Mononuclear cell (primary cell): Measurements from ENCODE around the gene LY86. TPM values are rescaled to one million over a fixed set of nuclear protein-coding genes. Genes with fewer than 3 reads are reported as not detected.

Source experiments
- H3K27me3 ChIP-seq: 2 replicates; pipeline ENCODE4 v1.6.0; 2011; ENCODE audit warnings: low read length, control low read depth; ENCODE audit not compliant: insufficient read depth
- H3K4me1 ChIP-seq: 2 replicates; pipeline ENCODE4 v1.5.1; 2011; ENCODE audit warnings: mild to moderate bottlenecking, low read length, control low read depth; ENCODE audit not compliant: insufficient read depth
- H3K4me3 ChIP-seq: 2 replicates; pipeline ENCODE4 v1.5.1; 2011; ENCODE audit warnings: mild to moderate bottlenecking, low read length, moderate library complexity
- H3K9me3 ChIP-seq: 2 replicates; pipeline ENCODE4 v1.5.1; 2011; ENCODE audit warnings: low read depth, mild to moderate bottlenecking, control low read depth, low read length
- total RNA-seq: library from RNA; depleted of rRNA; stranded (reverse); fragments of >200 nt; gene quantifications from one replicate; pipeline ENCODE4 v1.2.3, GENCODE V29; 2012

The LY86 gene
- total RNA-seq, 1 donor, result 64.5 TPM

DNA sequence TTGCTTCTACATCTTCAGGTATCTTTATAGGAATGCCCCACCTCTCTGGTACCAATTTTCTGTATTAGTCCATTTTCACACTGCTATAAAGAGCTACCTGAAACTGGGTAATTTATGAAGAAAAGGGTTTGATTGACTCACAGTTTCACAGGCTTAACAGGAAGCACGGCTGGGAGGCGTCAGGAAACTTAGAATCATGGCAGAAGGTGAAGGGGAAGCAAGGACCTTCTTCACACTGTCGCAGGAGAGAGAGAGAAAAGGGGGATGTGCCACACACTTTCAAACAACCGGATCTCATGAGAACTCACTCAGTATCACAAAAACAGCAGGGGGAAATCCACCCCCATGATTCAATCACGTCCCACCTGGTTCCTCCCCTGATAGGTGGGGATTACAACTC, 24.4 kb upstream of the LY86 start:
- Histone ChIP-seq H3K27me3 (no peaks in the 10 kb centered on the region), H3K4me1 (peaks cover 5% of the 10 kb centered on the region), H3K9me3 (no peaks in the 10 kb centered on the region), H3K4me3 (no peak overlapping the region)

DNA sequence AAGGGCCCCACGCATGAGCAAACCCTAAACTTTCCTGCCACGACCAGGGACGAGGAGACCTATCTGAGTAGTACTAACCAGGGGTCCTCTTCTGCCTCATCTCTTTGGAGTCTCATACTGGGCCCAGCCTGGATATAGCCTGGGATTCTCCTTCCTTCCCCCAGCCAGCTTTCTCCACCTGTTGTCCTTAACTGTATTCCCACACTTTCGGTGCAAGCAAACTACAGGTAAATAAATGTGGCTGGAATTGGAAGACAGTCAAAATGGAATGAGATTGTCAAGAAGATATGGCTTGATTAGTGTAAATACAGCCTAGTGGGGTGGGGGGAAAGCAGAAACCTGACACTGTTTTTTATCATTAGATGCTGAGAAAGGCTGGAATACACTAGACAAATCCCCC, 23.5 kb upstream of the LY86 start:
- peaks cover 9% of the 10 kb centered on the region for H3K4me1 ChIP-seq
- no peaks in the 10 kb centered on the region for H3K27me3 ChIP-seq
- no peaks in the 10 kb centered on the region for H3K9me3 ChIP-seq
- no peak overlapping the region for H3K4me3 ChIP-seq

DNA sequence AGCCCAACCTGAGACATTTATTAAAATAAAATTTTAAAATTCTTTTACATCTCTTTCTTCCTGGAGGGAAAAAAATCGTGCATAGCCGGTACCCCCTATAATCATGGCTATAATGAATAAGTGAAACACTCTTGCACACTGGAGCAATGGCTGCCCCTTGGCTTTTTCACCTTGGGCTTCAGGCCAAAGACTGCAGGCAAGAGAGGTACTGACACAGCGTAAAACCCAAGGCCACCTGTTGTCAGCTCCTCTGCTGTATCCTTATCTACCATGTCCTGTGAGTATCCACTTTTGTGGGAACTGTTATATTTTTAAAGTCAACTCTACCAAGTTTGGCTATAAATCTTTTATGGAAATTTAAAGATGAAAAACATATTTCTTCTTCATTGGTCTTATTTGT, 23.0 kb upstream of the LY86 start:
- H3K4me3 ChIP-seq, result no peak overlapping the region
- H3K4me1 ChIP-seq, result peaks cover 9% of the 10 kb centered on the region
- H3K27me3 ChIP-seq, result no peaks in the 10 kb centered on the region
- no peaks in the 10 kb centered on the region for H3K9me3 ChIP-seq

DNA sequence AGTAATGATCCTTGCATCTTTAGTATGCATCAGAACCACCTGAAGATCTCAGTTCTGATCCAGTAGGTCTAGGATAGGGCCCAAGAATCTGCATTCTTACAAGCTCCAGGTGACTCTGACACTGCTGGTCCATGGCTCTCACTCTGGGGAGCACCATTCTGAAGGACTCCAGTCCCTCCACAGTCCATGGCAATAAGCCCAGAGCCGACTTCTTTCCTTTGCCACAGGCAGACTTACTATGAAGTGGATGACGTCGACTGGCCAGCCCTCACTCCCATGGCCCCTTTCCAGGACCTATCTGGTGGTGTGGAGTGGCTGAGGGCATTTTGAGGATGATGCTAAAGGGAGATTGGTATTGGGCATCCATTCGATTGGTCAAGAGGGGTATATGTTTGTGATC, 21.8 kb upstream of the LY86 start:
- peaks cover 9% of the 10 kb centered on the region for H3K4me1 ChIP-seq
- no peaks in the 10 kb centered on the region for H3K9me3 ChIP-seq
- H3K27me3 ChIP-seq, result no peaks in the 10 kb centered on the region
- H3K4me3 ChIP-seq, result no peak overlapping the region

DNA sequence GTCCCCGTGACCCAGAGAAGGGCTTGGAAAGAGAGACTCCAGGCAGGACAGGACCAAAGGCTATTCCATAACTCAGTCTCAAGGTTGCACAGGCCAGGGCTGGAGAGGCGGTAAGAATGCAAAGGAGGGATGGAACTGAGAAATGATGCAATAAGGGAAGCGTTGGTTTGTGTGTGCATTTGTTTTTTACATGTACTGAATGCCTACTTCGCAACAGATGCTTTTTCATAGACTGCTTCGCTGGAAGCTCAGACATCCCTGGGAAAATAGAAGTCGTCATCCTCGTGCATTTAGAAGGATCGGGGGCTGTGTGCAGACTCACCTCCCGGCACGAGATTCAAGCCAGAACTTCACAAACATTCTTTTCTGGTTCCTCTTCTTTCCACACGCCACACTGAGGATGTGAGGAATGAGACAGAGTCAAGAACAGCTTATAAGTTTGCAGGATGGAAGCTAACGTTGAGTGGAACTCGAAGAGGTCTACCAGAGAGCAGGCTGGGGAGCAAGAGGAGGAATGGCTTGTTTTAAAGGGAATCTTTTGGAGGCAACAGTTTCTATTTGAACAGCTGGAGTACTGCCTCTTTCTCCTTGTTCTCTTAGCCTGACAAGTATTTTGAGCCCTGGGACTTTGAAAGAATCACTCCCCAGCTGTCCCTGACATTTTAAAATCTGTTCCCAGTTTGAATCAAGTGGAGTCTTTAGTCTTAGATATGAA, 19.3 kb upstream of the LY86 start:
- H3K4me3 ChIP-seq, result no peak overlapping the region
- H3K27me3 ChIP-seq, result no peaks in the 10 kb centered on the region
- H3K9me3 ChIP-seq, result no peaks in the 10 kb centered on the region
- peaks cover 9% of the 10 kb centered on the region for H3K4me1 ChIP-seq

DNA sequence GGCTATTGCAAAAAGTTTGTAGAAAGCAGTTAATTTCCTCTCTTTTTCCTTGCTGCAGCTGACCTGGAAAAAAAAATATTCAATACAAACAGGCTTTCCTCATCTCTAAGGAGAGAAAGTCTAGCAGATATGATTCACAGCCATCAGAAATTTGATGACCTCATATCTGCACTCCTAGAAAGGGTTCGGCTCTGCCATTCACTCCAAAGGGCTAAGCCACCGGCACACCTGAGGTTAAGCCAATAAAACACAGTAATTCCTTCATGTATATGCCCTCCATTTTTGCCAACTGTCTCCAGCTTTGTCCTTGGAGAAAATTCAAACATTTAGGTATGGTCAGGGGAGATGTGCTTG, 18.7 kb upstream of the LY86 start:
- H3K27me3 ChIP-seq, result no peaks in the 10 kb centered on the region
- no peak overlapping the region for H3K4me3 ChIP-seq
- H3K4me1 ChIP-seq, result peaks cover 9% of the 10 kb centered on the region
- no peaks in the 10 kb centered on the region for H3K9me3 ChIP-seq

DNA sequence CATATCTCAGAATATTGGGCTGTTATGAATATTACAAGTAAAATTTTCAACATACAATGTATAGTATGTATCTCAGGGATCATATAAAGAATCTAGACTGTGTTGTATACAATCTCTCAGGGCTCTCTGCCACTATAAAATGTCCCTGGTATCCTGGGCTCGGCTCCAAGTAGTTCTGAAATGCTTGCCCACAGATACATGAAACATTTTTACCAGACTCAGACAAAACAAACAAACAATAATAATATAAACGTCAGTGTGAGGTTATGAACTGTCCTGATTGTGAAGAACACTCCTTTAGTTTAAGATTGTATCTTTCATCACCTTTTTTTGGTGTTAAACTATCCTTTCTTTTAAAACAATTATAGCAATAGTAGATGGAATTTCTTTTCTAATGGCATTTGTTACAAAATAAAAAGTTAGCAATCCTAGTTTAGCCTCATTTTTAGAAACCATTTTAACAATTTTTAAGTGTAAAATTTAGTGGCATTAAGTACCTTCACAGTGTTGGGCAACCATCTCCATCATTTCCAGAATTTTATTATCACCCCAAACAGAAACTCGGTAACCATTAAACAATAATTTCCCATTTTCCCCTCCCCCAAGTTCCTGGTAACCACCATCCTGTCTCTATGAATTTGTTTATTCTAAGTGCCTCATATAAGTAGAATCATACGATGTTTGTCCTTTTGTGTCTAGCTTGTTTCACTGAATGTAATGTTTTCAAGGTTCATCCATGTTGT, 17.4 kb upstream of the LY86 start:
- no peaks in the 10 kb centered on the region for H3K9me3 ChIP-seq
- no peak overlapping the region for H3K4me3 ChIP-seq
- H3K4me1 ChIP-seq, result peaks cover 9% of the 10 kb centered on the region
- H3K27me3 ChIP-seq, result no peaks in the 10 kb centered on the region

DNA sequence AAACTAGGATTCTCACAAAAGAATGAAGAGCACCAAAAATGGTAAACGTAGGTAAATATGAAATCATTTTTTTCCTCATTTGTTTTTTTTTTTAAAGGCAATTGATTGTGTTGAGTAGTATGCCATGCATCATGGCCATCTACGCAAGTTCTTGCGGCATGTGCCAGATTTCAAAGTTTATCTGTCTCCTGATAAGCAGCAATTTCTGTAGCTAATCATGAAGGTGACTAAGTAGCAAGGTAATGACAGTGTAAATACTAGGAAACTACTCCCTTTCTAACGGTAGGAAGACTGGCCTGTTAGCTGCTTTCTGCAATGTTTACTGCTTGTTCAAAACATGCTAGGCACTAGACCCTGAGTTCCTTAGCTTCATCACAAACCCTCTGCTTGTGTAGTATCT, 13.4 kb upstream of the LY86 start:
- Histone ChIP-seq H3K27me3 (no peaks in the 10 kb centered on the region), H3K4me3 (no peak overlapping the region), H3K9me3 (no peaks in the 10 kb centered on the region), H3K4me1 (peaks cover 13% of the 10 kb centered on the region)

DNA sequence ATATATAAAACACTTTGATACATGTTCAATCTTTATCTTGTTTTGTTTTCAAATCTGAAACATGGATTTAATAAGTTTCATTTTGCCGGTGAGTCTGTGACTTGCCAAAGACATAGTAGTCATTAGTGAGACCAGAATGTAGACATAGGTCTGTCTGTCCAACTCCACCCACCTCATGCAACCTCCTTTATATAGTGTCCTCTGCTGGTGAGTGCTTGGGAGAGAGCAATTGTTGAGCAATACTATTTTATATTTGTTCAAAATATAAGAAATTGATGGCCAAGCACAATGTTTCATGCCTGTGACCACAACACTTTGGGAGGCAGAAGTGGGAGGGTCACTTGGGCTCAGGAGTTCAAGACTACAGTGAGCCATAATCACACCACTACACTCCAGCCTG, 10.8 kb upstream of the LY86 start:
- Histone ChIP-seq H3K4me1 (peaks cover 13% of the 10 kb centered on the region), H3K9me3 (no peaks in the 10 kb centered on the region), H3K4me3 (no peak overlapping the region), H3K27me3 (no peaks in the 10 kb centered on the region)

DNA sequence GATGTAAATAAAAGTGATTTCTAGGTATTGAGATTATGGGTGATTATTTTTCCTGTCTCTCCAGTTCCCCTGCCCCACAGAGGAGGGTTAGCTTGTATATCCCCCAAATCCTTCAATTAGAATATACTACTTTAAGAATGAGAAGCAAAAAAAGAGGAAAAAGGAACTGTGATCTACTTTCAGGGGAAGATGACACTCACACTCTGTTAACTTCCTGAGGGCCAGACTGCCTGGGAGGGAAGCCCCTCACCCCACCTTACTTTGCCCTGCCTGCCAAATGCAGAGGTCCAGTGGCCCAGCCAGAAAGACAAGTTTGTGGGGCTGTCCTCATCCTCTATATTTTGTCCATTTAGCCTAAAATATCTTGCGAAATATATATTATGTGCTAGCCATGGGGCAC, 9.2 kb upstream of the LY86 start:
- peaks cover 18% of the 10 kb centered on the region for H3K4me1 ChIP-seq
- H3K9me3 ChIP-seq, result no peaks in the 10 kb centered on the region
- no peaks in the 10 kb centered on the region for H3K27me3 ChIP-seq
- no peak overlapping the region for H3K4me3 ChIP-seq

DNA sequence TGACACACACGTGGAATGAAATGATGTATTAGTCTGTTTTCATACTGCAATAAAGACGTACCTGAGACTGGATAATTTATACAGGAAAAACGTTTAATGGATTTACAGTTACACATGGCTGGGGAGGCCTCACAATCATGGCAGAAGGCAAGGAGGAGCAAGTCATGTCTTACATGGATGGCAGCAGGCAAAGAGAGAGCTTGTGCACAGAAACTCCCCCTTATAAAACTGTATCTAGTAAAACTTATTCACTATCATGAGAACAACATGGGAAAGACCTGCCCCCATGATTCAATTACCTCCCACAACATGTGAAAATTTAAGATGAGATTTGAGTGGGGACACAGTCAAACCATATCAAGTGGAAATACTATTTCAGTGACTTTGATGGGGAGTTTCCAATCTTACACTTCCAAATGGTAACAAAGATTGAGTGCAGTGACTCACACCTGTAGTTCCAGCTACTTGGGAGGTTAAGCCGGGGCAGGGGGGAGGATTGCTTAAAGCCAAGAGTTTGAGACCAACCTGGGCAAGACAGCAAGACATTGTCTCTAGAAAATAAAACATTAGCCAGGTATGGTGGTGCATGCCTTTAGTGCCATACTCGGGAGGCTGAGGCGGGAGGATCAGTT, 8.2 kb upstream of the LY86 start:
- Histone ChIP-seq H3K4me1 (peaks cover 20% of the 10 kb centered on the region), H3K9me3 (no peaks in the 10 kb centered on the region), H3K4me3 (no peak overlapping the region), H3K27me3 (no peaks in the 10 kb centered on the region)

DNA sequence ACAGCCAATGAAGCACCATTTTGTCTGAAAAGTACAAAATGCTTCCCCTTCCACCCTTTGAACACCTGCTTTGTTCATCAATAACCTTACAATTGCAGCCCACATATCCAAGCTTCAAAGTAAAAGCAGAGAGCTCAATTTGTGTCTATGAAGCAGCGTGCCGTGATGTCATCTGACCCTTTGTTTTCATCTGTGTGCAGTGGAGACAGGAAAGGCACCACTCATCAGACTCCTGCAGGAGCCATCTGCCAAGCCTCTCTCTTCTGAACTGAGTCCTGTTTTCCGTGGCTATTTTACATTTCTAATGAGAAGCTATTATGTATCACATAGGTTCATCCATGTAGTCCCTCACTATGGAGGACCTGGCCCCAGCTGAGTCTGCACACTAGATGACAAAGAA, 7.5 kb upstream of the LY86 start:
- no peaks in the 10 kb centered on the region for H3K9me3 ChIP-seq
- H3K27me3 ChIP-seq, result no peaks in the 10 kb centered on the region
- peaks cover 20% of the 10 kb centered on the region for H3K4me1 ChIP-seq
- H3K4me3 ChIP-seq, result no peak overlapping the region

DNA sequence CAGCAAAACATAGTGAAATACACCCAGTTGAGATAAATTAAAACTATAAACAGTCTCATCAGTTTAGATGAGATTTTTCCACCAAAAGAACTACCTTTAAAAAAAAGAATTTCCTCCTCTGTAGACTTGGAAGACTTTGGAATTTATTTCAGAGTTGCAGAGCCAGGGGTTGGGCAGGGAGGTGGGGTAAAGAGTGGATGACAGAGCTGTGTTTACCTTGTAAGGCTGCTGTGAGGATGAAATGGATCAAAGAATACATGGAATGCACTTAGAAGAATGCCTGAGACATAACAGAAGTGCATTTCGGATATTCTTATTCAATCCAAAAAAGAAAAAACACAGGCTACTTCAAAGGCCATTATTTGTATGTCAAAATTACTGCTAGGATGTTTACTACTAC, 6.4 kb upstream of the LY86 start:
- H3K9me3 ChIP-seq, result no peaks in the 10 kb centered on the region
- H3K27me3 ChIP-seq, result no peaks in the 10 kb centered on the region
- no peak overlapping the region for H3K4me3 ChIP-seq
- peaks cover 30% of the 10 kb centered on the region for H3K4me1 ChIP-seq

DNA sequence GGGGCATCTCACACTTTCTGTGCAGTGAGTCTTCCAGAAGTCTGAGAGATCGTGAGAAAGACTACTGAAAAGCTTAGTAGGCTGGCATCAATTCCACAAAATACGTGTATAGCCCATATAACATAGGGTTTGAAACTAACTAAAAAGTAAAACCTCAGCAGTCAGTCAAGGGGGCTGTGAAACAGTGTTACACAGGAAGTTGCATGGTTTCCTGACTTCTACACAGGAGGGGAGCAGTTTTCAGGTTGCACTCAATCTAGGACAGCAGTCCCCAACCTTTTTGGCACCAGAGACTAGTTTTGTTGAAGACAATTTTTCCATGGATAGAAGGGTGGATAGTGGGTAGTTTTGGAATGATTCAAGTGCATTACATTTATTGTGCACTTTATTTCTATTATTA, 4.7 kb upstream of the LY86 start:
- Histone ChIP-seq H3K4me3 (no peak overlapping the region), H3K9me3 (no peaks in the 10 kb centered on the region), H3K4me1 (peaks cover 44% of the 10 kb centered on the region), H3K27me3 (no peaks in the 10 kb centered on the region)

DNA sequence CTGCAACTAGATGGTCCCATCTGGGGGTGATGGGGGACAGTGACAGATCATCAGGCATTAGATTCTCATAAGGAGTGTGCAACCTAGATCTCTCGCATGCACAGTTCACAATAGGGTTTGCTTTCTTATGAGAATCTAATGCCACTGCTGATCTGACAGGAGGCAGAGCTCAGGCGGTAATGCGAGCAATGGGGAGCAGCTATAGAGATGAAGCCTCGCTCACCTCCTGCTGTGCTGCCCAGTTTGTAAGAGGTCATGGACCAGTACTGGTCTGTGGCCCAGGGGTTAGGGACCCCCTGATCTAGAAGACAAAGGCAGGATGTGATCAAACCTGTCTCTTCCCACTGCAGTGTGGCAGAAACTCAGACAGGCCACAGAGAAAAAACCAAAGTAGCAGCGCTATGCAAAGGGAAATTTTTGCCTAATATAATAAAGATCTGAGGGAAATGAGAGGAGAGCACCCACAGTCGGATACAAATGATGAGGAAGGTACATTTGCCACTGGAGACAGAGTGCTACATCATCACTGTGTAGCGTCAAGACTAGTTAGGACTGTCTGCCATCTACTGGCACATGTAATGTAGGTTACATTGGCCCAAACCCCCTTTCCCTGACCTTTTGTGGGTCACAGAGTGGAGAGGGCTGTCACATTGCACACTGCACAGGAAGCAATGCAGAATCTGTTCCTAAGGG, 4.1 kb upstream of the LY86 start:
- no peaks in the 10 kb centered on the region for H3K9me3 ChIP-seq
- no peak overlapping the region for H3K4me3 ChIP-seq
- H3K4me1 ChIP-seq, result peaks cover 46% of the 10 kb centered on the region
- no peaks in the 10 kb centered on the region for H3K27me3 ChIP-seq
